HG03354 (cell line): ENCODE data around the gene MX2.

ENCODE experiments used
- ATAC-seq: cut with Tn5 transposase; IDR thresholded peaks from one replicate; pipeline ENCODE4 v1.9.1; 2021; ENCODE audit warnings: mild to moderate bottlenecking; ENCODE audit not compliant: unreplicated experiment, poor library complexity, severe bottlenecking

Gene MX2

DNA sequence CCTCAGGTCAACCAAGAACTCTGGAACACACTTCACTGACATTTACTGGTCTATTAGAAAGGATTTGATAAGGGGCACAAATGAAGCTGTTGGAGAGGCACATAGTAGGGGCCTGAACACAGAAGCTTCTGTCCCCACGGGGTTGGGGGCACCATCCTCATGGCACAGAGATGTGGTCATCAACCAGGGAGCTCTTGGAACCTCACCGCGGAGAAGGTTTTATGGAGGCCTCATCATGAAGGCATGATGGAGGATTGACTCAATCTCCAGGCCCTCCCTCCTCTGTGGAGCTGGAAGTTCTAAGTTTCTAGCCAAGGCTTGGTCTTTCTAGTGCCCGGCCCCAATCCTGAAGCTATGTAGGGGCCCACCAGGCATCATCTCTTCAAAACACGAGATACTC is 87.8 kb downstream of the MX2 start:
- no peak for ATAC-seq

- no peak for ATAC-seq
Observed at GRCh38 chr21:41451753-41452676, 90.2 kb downstream of the MX2 start.

DNA sequence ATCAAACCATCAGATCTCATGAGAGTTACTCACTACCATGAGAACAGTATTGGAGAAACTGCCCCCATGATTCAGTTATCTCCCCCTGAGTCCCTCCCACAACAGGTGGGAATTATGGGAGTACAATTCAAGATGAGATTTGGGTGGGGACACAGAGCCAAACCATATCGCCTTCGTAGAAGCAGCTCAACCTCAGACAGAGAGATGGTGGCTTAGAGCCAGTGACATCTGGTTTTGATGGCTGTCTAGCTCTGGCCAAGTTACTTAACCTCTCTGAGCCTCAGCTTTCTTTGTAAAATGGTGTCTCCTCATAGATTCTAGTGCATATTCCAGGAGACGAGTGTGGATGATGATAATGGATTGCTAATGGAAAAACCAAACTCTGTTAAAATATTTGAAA is 91.4 kb downstream of the MX2 start:
- no peak for ATAC-seq

GRCh38 chr21:41453761-41454160 is 91.9 kb downstream of the MX2 start:
- ATAC-seq = no peak

DNA sequence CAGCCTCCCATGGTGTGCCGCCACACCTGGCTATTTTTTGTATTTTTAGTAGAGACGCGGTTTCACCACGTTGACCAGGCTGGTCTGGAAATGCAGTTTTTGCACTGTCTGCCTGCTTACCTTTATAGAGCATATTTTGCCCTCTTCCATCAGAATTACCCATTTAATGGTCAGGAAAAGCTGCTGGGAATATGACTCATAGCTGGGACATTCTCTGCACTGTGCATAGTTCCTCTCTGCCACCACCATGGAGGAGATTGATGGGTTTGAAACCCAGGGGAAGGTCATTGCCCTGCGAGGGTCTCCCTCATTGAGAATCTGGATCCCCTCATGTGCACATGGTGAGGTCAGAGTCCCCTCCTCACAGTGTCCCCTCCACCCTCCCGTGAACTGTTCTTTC is 96.3 kb downstream of the MX2 start:
- ATAC-seq = no peak

GRCh38 chr21:41458559-41458958 is 96.7 kb downstream of the MX2 start:
- no peak for ATAC-seq
